Fibroblast of skin of back (primary cell): ENCODE results near the gene NEAT1.

Experiments used
- DNase-seq: peaks from one replicate; pipeline ENCODE4 v3.0.0-alpha.2; 2013

Gene NEAT1

GRCh38 chr11:65389294-65389980 is 33.2 kb upstream of the NEAT1 start:
- DNase-seq, result no peak

- DNase-seq, result peak; percentile 27
Measured at GRCh38 chr11:65390099-65390941, 32.3 kb upstream of the NEAT1 start.

DNA sequence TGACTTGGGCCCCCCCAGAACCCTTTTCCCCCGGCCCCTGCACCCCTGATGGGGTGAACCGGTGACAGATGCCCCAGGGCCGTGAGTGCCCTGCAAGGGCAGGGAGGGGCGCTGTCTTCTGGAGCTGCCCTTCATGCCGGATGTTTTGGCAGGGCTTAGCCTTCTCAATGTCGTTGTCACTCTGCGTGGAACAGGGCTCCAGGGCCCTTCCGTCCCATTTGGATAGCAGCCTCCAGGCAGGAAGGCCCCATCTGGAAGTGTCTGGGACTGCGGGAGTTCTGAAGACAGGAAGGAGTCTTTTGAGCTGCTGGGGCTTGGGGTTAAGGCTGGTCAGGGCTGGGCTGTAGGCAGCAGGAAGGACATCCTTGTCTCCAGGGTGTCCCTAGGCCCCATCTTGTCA is 31.6 kb upstream of the NEAT1 start:
- peak; percentile 66 for DNase-seq

DNA sequence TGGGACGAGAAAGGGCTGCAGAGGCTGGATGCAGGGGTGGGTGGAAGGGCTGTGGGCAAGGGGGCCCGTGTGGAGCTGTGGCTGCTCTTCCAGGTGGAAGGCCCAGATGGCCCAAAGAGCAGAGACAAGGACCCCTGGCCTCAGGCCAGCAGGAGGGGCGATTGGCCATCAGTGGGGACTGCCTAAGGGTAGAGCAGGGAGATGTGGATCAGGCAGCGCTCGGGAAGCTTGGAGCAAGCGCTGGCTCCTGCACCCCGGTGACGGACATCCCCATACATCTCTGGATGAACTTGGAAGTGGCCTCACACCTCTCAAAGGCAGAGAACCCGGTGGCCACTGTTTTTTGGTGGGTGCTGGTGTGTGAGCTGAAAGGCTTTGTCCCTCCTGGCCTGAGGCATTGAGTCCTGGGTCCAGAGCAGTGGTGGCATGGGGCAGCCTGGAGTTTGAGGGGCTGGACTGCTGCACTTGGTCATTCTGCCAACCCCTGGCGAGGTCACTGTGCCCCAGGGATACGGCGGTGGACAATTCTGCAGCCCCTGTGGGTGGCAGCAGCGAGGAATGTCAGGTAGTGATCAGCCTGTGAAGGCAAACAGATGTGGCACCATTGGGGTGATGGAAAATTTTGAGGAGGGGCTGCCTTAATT is 30.3 kb upstream of the NEAT1 start:
- no peak for DNase-seq

DNA sequence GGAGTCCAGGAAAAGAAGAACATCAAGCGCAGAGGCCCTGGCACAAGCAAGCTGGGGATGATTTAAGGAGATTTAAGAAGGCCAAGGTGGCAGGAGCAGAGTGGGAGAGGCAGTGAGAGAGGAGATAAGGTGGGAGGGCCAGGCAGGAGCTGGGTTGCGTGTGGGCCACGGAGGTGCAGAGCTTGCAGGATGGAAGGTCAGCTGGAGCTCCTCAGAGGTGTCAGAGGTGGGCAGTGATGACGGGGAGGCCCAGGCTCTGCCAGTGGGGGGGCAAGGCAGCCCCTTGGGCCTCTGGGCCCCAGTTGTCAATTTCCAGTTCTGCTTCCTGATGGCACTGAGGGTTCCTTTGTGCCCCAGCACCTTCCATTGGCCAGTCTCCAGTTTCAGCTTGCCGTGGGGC is 29.7 kb upstream of the NEAT1 start:
- DNase-seq, result no peak

- no peak for DNase-seq
Measured at GRCh38 chr11:65393513-65394079, 29.0 kb upstream of the NEAT1 start.

DNA sequence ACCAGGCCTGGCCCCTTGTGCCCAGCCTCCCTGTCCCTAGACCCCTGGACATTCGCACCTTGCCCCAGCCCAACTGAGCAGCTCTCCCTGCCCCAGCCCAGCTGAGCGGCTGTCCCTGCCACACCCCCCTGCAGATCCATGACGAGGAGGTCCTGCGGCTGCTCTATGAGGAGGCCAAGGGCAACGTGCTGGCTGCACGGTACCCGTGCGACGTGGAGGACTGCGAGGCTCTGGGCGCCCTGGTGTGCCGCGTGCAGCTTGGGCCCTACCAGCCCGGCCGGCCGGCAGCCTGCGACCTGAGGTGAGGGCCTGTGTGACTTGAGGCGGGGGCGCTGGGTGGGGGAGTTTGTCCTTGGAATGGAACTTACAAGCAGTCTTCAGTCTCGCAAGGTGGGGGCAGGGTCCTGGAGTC is 28.5 kb upstream of the NEAT1 start:
- no peak for DNase-seq

DNA sequence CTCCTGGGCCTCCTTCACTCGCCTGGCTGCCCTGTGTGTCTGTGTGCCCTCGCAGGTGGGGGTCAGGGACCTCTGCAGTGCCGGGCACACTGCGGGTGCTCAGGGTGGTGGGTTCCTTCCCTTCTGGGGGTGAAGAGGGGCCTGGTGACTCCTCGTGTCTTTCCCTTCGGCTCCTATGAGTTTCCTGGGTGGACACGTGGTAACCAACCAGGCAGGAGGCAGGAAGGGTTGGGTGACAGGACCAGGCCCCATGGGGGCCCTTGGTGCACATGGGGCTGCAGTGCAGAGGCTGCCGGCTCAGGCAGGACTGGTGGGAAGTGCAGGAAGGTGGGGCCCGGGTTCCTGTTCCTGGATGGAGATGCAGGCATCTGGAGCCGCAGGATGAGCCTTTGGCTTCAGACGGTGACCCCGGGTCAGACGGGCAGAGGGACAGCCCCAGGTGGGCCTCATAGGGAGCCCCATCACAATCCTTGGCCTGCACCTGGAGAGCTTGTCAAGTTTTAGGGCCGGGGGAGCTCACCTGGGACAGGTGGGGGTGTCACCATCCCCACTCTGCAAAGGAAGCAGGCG is 26.6 kb upstream of the NEAT1 start:
- DNase-seq, result no peak

DNA sequence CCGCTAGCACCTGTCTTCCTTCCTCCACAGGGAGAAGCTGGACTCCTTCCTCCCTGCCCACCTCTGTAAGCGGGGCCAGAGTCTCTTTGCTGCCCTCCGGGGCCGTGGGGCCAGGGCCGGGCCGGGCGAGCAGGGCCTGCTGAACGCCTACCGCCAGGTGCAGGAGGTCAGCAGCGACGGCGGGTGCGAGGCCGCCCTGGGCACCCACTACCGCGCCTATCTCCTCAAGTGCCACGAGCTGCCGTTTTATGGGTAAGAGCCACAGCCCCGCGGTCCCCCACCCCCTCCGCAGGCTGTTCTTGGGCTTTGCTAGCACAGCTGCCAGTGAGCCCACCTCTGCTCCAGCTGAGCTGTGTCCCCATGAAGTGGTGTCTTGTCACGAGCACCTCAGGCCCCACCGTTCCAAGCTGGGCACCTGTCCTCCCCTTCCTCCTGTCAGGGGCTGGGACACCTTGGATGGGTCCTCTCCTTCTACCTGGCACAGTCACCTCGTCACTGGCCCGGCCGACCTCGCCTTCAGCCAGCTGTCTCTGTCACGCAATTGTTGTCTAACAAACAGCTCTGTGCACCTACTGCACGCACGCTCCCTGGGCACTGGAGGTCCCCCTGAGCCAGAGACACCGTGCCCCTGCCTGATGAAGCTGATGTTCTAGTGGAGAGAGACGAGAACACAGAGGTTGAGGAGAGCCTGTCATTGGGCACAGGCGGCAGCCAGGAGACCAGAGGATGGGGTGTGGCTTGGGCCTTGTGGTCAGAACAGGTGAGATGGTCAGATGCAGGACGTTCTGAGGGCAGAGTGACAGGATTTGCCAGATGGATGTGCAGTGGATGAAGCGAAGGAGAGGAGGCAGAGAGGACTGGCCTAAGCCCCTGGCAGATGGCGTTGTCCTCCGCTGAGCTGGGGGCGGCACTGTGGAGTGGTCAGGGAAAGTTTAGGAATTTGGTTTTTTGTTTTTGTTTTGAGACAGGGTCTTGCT is 25.5 kb upstream of the NEAT1 start:
- no peak for DNase-seq

DNA sequence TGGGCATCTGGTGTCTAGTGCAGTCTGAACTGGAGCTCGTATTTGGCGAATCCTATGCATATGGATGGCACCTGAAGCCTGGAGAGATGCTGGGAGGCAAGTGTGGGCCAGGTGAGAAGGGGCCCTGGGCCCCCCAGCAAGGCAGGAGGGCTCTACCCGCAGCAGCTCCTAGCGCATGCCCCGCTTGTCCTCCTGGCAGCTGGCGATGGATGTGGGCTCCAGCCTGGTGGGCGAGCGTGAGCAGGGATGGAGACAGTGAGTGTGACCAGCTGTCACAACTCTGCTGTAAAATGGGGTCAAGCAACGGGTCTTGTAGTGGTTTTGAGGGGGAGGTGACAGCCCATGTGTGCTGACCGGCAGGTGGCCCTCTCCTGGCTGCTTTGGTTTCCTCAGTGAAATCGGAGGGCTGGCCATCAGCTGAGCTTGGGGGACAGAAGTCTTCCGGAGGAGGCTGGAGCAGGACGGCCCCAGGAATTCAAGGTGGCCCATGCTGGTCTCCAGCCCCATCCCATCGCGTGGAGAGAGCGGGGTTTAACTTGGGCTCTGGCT is 24.2 kb upstream of the NEAT1 start:
- DNase-seq, result no peak

GRCh38 chr11:65399249-65399648 is 23.3 kb upstream of the NEAT1 start:
- DNase-seq, result no peak

GRCh38 chr11:65399845-65400244 is 22.8 kb upstream of the NEAT1 start:
- no peak for DNase-seq

DNA sequence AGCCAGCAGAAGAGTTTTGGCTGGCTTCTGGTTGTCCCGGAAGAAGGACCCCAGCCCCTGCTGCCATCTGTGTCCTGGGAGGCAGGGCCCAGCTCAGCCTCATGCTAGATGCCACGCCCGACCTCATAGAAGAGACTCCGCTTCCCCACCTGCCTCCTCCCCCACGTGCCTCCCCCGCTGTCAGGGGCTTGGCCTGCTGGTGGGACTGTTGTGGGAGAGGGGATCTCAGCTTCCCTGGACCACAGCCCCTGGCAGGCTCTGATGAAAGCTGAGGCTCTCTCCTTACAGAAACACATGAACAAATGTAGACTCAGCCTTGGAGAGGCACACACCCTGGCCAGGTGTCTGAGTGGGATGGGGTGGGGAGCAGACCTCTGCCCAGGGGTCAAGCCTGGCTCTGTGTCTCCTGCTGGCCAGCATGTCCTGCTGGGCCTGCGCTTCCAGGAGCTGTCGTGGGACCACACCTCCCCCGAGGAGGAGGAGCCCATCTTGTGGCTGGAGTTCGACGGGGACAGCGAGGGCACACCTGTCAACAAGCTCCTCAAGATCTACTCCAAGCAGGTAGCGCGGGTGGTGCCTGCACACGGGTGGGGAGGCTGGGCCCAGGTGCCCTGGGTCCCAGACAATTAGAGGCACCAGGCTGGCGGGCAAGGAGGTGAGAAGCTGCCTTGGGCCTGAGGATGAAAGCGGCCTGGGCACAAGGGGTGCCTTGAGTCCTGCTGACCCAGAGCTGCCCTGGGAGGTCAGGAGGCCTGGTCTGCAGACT is 22.1 kb upstream of the NEAT1 start:
- no peak for DNase-seq

DNA sequence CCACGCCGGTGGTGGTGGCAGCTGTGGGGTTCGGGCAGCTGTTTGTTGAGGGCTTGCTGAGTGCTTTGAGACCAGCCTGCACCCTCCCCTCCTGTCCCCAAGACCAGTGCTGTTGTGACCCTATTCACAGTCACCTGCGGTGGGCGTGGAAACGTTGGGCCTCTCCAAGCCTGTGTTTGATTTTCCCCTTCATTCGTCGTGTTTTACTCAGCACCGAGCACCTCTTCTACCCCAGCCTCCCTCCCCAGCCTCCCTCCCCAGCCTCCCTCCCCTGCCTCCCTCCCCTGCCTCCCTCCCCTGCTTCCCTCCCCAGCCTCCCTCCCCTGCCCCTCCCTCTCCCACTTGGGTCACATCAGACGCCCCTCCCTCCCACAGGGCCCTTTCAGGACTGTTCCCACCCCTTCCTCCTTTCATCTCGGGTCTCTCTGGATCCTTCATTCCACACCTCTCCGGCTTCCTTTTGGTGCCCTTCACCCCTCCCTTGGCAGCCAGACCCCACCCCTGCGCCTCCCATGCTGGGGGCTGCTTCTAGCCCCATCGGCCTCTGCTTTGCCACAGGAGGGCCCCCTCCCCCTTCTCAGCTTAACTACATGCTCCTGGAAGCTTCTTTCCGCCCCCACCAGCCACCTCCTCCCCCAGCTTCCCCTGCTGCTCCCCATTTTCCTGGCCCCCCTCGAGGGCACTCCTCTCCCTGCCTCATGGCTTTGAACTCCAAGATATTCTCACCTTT is 21.4 kb upstream of the NEAT1 start:
- DNase-seq, result no peak

DNA sequence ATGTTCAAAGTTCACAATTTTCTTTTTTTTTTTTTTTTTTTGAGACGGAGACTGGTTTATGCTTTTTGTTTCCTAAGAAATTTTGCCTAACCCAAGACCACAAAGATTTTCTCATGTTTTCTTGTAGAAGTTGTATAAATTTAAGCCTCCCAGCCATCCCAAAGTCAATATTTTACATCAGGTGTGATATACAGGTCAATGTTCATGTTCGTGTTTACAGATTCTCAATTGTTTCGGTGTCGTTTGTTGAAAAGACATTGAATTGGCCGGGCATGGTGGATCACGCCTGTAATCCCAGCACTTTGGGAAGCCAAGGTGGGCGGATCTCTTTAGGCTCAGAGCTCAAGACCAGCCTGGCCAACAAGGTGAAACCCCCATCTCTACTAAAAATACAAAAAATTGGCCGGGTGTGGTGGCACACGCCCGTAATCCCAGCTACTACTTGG is 20.8 kb upstream of the NEAT1 start:
- DNase-seq, result no peak

GRCh38 chr11:65402790-65403189 is 19.8 kb upstream of the NEAT1 start:
- DNase-seq, result no peak

DNA sequence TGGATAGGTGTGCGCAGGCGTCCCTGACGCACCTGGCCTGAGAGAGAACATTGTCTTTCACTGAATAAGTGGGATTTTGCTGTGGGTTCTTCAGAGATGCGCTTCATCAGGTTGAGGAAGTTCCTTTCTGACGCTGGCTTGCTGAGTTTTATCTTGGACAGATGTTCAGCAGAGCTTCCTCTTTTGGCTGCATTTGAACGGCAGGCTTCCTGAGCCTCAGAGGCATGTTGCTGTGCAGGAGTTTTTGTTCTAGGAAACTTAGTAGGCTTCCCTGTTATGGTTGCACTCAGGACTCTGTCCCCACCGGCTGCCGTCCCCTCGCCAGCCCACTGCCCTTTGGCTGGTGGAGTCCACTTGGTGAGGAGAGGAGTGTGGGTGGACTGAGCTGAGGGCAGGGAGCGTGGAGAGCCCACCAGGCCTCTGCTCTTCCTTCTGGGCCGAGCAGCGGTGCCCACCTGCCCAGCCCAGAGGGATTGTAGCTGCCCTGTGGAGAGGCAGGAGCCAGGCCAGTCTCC is 18.9 kb upstream of the NEAT1 start:
- DNase-seq, result no peak

DNA sequence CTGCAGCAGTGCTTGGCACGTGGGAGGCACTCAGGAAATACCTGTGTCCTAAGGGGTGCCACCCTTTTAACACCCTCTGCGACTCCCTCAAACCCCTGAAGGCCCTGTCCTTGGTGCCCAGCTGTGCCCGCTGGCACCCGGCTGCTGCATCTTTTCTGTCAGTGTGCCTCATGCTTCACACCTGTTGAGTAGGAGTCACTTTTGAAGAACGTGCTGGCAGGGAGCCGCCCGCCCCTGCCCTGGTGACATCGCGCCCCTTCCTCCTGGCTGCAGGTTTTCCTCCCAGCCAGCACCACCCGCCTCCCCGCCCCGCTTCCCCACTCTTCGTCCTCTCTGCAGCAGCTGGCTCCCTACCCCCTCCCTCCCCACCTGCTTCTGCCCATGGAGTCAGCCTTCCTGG is 18.4 kb upstream of the NEAT1 start:
- no peak for DNase-seq

DNA sequence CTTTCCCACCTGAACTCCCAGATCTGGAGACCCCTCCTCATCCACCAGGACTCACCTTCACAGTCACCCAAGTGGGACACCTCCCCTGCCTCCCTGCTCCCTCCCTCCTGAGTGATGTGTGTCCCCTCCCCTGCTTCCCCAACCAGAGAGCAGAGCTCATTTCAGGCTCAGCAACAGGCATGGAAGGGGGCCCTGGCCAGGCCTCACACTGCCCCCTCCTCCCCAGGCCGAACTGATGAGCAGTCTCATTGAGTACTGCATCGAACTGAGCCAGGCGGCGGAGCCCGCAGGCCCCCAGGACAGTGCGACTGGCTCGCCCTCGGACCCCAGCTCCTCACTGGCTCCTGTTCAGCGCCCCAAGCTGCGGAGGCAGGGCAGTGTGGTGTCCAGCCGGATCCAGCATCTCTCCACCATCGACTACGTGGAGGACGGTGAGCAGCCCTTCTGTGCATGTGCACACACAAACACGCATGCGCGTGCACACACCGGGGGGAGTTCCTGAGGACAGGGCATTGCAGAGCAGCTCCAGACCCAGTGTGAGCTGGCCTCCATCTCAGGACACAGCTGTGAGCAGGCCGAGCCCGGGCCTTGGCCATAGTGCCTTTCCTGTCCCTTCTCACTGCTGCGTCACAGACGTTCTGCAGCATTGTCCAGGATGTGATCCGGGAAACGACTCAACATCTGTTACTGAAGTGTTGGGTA is 17.8 kb upstream of the NEAT1 start:
- DNase-seq, result no peak
